KOPT-K1 (cell line): Measurements from ENCODE around the gene GNAI2.
"Not testable (repeated sequence)": the region's sequence is repeated elsewhere in the genome, so short reads cannot be mapped to it uniquely, and the experiment has no call there.

Experiments
- H3K27ac ChIP-seq: fragments of 200-600 bp; sonication (generic); 2 replicates; pipeline ENCODE4 v1.5.1; 2016; ENCODE audit warnings: antibody characterized with exemption, mild to moderate bottlenecking, low read depth, low read length; ENCODE audit not compliant: poor library complexity, severe bottlenecking
- H3K36me3 ChIP-seq: fragments of 200-600 bp; sonication (generic); 2 replicates; pipeline ENCODE4 v1.5.1; 2017; ENCODE audit warnings: antibody characterized with exemption, mild to moderate bottlenecking, low read length, moderate library complexity; ENCODE audit not compliant: insufficient read depth
- H3K9me3 ChIP-seq: fragments of 200-600 bp; sonication (generic); 2 replicates; pipeline ENCODE4 v1.5.1; 2017; ENCODE audit warnings: antibody characterized with exemption, low read length, mild to moderate bottlenecking; ENCODE audit not compliant: insufficient read depth, poor library complexity, severe bottlenecking

GNAI2 gene

DNA sequence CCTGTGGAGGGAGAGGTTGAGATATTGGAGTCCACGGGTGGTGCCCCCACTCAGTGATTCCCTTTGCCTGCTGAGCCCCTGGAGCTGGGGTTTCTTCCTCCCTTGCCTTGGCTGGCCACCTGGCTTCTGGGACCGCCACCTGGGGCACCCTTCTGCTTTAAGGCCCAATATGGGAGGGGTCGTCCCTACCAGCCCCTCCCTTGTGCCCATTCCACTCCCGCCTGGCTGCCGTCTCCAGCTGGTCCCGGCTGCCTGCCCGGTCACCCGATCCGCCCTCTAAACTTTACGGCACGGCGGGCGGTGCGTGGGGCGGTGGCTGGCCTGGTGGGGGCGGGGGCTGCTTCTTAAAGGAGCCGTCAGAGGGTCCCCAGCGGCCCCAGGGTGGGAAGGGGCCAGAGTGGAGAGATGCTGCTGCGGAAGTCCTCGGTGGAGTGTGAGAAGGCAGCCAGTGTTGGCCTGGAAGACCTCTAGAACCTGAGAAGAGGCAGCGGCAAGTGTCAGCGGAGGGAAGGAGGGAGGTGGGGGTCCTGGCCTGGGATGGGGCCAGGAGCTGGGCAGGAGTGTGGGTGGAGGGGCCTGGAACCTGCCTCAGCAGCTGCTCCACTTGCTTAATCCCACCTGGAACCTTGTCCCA is 31.4 kb downstream of the GNAI2 start:
- no peaks in the 10 kb centered on the region for H3K36me3 ChIP-seq
- no peak overlapping the region for H3K27ac ChIP-seq
- H3K9me3 ChIP-seq, result no peaks in the 10 kb centered on the region

DNA sequence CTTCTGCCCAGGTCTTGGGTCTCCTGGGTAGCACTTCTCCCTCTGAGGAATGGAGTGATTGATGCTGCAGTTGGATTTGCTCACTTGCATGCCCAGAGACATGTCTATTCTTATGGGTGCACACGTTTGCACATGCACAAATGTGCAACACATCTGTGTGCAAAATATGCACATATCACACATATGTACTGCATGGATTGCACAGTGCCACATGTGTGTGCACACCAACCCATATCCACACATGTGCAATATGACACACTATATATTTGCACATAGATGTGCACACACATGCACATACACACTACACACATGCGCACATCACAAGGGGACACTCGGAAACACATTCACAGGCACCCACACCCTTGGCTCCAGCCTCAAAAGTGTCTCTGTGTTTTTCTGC is 32.3 kb downstream of the GNAI2 start:
- no peaks in the 10 kb centered on the region for H3K9me3 ChIP-seq
- no peaks in the 10 kb centered on the region for H3K36me3 ChIP-seq
- H3K27ac ChIP-seq, result no peak overlapping the region

DNA sequence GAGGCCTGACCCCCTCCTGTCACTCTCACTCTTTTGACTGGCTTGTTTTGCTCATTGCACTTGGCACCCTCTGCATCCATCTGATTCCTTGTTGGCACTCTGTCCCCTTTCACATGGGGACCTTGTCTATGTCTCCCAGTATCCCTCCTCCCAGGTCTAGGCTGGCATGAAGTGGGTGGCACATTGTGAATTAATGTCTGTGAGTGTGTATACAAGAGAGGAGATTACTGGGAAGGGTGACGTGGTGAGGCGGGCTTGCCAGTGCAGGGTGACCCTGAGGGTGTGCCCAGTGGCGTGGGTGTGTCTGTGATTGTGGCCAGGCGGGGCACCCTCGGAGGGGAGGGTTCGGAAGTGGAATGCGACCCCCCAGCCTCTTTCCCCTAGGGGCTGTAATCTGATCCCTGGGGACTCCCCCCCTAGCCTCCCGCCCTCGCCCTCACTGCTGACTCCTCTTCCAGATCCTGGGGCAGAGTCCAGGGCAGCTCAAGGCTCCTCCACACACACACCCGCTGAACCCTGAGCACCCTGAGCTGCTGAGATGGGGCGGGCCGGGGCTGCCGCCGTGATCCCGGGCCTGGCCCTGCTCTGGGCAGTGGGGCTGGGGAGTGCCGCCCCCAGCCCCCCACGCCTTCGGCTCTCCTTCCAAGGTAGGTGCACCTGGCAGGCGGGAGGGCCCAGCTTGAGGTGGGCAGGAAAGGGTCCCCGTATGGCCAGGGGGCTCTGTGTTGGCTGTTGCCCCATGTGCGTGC is 32.9 kb downstream of the GNAI2 start, which contains the start of gene SEMA3B:
SEMA3B (plus strand) TSS at position 445 of the 749 bp plus-strand sequence; CDS start at position 539, 94 bp downstream.
- H3K36me3 ChIP-seq, result no peaks in the 10 kb centered on the region
- H3K27ac ChIP-seq, result no peak within 1 kb of the TSS
- H3K9me3 ChIP-seq, result no peaks in the 10 kb centered on the region

DNA sequence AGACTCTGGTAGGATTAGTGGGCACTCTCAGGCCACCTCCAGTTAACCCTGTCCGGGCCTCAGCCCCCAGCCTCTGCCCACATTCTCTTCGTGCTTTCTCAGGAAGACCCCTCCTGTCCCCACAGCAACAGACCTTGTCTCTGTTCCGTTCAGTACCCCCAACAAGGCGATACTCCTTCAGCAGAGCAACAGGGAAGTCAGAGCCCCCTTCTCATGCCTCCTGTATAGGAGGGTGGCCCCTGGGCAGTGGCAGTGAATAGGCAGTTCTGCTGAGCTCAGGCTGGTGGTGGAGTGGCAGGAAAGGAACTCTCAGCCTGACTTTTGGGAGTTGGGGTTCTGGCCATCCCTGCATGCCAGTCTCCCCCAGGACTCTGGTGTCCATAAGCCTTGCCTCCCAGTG is 33.5 kb downstream of the GNAI2 start:
- H3K27ac ChIP-seq, result no peak overlapping the region
- H3K9me3 ChIP-seq, result no peaks in the 10 kb centered on the region
- H3K36me3 ChIP-seq, result no peaks in the 10 kb centered on the region

DNA sequence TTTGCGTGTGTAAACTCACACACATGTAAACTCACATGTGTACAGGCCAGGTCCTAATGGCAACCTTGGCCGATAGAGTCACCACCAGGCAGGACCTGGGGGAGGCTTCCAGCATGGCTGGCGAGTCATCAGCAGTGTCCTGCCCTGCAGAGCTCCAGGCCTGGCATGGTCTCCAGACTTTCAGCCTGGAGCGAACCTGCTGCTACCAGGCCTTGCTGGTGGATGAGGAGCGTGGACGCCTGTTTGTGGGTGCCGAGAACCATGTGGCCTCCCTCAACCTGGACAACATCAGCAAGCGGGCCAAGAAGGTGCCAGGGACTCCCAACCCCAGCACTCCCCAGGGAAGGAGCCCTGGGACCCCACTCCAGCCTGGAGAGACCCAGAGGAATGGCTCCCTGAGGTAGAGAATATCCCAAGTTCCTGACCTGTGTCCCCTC is 34.0 kb downstream of the GNAI2 start:
- Histone ChIP-seq H3K27ac (no peak overlapping the region), H3K36me3 (no peaks in the 10 kb centered on the region), H3K9me3 (no peaks in the 10 kb centered on the region)

GRCh38 chr3:50270422-50271224 is 34.6 kb downstream of the GNAI2 start:
- no peak overlapping the region for H3K27ac ChIP-seq
- H3K9me3 ChIP-seq, result no peaks in the 10 kb centered on the region
- no peaks in the 10 kb centered on the region for H3K36me3 ChIP-seq

DNA sequence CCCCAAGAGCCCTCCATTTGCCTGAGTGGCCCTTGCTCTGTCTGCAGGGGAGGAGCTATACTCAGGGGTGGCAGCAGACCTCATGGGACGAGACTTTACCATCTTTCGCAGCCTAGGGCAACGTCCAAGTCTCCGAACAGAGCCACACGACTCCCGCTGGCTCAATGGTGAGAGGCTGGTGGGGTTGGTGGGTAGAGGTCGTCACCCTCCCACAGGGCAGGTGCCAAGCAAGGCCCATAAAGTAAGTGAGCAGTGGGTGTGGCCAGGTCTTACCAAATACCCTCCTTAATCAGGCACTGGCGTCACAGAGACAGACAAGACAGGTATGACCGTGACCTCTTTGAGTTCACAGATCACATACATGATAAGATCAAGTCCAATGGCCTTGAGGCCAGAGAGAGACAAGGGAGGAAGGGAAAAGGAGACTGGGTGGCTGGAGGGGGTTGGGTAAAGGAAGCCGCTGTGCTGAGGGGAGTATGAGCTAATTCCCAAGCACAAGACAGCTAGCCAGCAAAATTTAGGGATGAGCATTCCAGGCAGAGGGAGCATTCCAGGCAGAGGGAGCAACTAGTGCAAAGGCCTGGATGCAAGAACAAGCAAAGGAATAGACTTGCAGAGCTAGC is 35.4 kb downstream of the GNAI2 start:
- H3K36me3 ChIP-seq, result no peaks in the 10 kb centered on the region
- no peaks in the 10 kb centered on the region for H3K9me3 ChIP-seq
- no peak overlapping the region for H3K27ac ChIP-seq

- not testable (repeated sequence) for H3K9me3 ChIP-seq, H3K27ac ChIP-seq, H3K36me3 ChIP-seq
Observed at GRCh38 chr3:50272538-50272910, 36.5 kb downstream of the GNAI2 start.

DNA sequence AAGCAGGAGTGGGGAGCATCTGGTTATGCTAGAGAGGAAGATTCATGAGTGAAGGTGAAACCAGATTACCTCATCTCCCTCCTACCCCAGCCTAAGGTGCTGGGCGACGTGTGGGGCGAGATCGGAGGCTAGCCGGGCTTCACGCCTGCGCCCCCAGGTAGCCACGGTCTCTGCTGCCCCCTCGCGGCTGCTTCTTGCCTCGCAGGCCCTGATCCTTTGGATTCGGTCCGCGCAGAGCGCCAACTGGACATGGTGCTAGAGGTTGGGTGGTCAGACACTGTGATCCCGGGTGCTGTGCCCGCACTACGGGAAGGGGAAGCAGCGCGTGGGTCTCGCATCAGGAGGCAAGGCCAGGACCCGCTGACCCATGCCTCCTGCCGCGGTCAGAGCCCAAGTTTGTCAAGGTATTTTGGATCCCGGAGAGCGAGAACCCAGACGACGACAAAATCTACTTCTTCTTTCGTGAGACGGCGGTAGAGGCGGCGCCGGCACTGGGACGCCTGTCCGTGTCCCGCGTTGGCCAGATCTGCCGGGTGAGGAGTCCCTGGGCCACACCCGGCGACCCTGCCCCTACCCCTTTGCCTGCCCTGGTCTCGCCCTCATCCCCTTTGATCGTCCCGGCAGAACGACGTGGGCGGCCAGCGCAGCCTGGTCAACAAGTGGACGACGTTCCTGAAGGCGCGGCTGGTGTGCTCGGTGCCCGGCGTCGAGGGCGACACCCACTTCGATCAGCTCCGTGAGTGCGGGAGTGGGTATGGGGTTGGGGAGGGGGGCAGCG is 37.1 kb downstream of the GNAI2 start:
- H3K27ac ChIP-seq, result no peak overlapping the region
- no peaks in the 10 kb centered on the region for H3K36me3 ChIP-seq
- no peaks in the 10 kb centered on the region for H3K9me3 ChIP-seq

- Histone ChIP-seq H3K36me3 (no peaks in the 10 kb centered on the region), H3K27ac (no peak overlapping the region), H3K9me3 (no peaks in the 10 kb centered on the region)
Observed at GRCh38 chr3:50273689-50274065, 37.7 kb downstream of the GNAI2 start.

DNA sequence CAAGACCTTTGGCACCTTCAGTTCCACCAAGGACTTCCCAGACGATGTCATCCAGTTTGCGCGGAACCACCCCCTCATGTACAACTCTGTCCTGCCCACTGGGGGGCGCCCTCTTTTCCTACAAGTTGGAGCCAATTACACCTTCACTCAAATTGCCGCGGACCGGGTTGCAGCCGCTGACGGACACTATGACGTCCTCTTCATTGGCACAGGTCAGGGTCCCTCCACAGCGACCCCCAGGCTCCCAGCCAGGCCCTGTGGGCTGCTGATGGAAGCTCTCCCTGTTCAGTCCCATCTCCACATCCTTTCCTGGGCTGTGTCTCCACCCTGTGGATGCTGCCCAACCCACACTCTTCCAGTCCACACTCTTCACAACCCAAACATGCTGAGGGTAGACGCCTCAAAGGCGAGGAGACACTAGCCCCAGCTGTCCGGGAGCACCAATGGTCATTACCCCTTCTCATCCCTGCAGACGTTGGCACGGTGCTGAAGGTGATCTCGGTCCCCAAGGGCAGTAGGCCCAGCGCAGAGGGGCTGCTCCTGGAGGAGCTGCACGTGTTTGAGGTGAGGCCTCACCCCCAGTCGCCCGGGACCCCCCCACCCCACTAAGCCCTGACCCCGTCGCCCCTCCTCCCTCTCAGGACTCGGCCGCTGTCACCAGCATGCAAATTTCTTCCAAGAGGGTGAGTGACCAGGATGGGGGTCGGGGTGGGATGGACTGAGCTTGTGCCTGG is 38.5 kb downstream of the GNAI2 start:
- Histone ChIP-seq H3K27ac (no peak overlapping the region), H3K36me3 (no peaks in the 10 kb centered on the region), H3K9me3 (no peaks in the 10 kb centered on the region)

- Histone ChIP-seq H3K27ac (no peak overlapping the region), H3K9me3 (no peaks in the 10 kb centered on the region), H3K36me3 (no peaks in the 10 kb centered on the region)
Observed at GRCh38 chr3:50275141-50275995, 39.4 kb downstream of the GNAI2 start.

DNA sequence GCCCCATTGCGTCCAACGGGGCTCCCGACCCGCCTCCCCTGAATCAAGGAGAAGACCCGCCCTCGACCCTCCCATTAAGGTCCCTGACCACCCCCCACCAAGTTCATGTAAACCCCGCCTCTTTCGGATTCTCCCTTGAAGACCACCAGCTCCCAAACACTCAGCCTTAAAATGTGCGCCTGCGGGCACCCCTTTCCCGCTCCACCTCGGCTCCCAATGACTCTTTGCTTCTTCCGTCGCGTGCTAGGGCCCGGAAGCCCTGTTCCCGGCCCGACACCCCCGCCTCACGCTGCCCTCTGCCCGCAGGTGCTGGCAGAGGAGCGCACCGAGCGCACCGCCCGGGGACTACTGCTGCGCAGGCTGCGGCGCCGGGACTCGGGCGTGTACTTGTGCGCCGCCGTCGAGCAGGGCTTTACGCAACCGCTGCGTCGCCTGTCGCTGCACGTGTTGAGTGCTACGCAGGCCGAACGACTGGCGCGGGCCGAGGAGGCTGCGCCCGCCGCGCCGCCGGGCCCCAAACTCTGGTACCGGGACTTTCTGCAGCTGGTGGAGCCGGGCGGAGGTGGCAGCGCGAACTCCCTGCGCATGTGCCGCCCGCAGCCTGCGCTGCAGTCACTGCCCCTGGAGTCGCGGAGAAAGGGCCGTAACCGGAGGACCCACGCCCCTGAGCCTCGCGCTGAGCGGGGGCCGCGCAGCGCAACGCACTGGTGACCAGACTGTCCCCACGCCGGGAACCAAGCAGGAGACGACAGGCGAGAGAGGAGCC is 40.2 kb downstream of the GNAI2 start:
- Histone ChIP-seq H3K9me3 (no peaks in the 10 kb centered on the region), H3K36me3 (no peaks in the 10 kb centered on the region), H3K27ac (no peak overlapping the region)
